ENCODE results near the gene MACROD1.

MACROD1 gene

GRCh38 chr11:64130618-64131017 is 35.3 kb downstream of the MACROD1 start:
- DNase-seq (ENCODE audit: low spot score), result no peak

- no peak for DNase-seq (ENCODE audit: low spot score)
Measured at GRCh38 chr11:64129403-64129802, 36.5 kb downstream of the MACROD1 start.

- no peak for DNase-seq (ENCODE audit: low spot score)
Measured at GRCh38 chr11:64128255-64129006, 37.5 kb downstream of the MACROD1 start.

GRCh38 chr11:64127267-64128072 is 38.4 kb downstream of the MACROD1 start:
- DNase-seq (ENCODE audit: low spot score), result no peak

- no peak for DNase-seq (ENCODE audit: low spot score)
Measured at GRCh38 chr11:64126796-64127195, 39.1 kb downstream of the MACROD1 start.

GRCh38 chr11:64126371-64126770 is 39.5 kb downstream of the MACROD1 start:
- DNase-seq (ENCODE audit: low spot score), result no peak

GRCh38 chr11:64125676-64126075 is 40.2 kb downstream of the MACROD1 start:
- no peak for DNase-seq (ENCODE audit: low spot score)

GRCh38 chr11:64124147-64124546 is 41.8 kb downstream of the MACROD1 start:
- DNase-seq (ENCODE audit: low spot score), result no peak

GRCh38 chr11:64123679-64124078 is 42.2 kb downstream of the MACROD1 start:
- DNase-seq (ENCODE audit: low spot score), result no peak

- DNase-seq (ENCODE audit: low spot score), result no peak
Measured at GRCh38 chr11:64122411-64123410, 43.2 kb downstream of the MACROD1 start.

- DNase-seq (ENCODE audit: low spot score), result no peak
Measured at GRCh38 chr11:64121663-64122410, 44.1 kb downstream of the MACROD1 start.

- DNase-seq (ENCODE audit: low spot score), result no peak
Measured at GRCh38 chr11:64120951-64121569, 44.9 kb downstream of the MACROD1 start.

- DNase-seq (ENCODE audit: low spot score), result no peak
Measured at GRCh38 chr11:64119700-64120099, 46.2 kb downstream of the MACROD1 start.

GRCh38 chr11:64118876-64119665 is 46.8 kb downstream of the MACROD1 start:
- no peak for DNase-seq (ENCODE audit: low spot score)

GRCh38 chr11:64117763-64118459 is 48.0 kb downstream of the MACROD1 start:
- no peak for DNase-seq (ENCODE audit: low spot score)

GRCh38 chr11:64115531-64116522 is 50.1 kb downstream of the MACROD1 start:
- DNase-seq (ENCODE audit: low spot score), result no peak

GRCh38 chr11:64114231-64114630 is 51.7 kb downstream of the MACROD1 start:
- DNase-seq (ENCODE audit: low spot score), result no peak

GRCh38 chr11:64113462-64113780 is 52.5 kb downstream of the MACROD1 start:
- no peak for DNase-seq (ENCODE audit: low spot score)

Data from HuH-7.5 (cell line).